ENCODE data around the gene RIT1.
"Not testable (repeated sequence)": the region's sequence is repeated elsewhere in the genome, so short reads cannot be mapped to it uniquely, and the experiment has no call there.

The RIT1 gene

DNA sequence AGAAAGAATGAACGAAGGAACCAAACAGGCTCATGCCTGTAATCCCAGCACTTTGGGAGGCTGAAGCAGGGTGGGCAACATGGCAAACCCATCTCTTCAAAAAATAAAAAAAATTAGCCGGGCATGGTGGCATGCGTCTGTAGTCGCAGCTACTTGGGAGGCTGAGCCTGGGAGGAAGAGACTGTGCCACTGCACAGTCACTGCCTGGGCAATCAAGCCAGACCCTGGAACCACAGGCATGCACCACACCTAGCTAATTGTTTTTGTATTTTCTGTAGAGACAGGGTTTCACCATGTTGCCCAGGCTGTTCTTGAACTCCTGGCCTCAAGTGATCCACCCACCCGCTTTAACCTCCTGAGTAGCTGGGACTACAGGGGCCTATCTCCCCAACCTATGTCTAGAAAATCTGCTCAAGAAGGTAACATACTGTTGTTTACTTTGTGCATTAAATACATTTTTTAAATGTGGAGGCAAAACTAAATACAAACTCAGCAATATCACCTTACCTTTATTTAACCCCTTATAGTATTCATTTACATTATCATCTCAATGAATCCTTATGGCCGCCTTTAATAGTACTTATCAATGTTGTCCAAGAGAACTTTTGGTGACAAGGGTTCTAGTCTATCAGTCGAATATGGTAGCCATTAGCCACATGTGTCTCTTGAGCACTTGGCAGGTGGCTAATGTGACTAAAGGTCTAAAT is 20.3 kb upstream of the RIT1 start:
- Histone ChIP-seq H3K27ac (replicated peaks) (no peak overlapping the region), H3K4me3 (replicated peaks; ENCODE audit: insufficient read depth, low read length) (peak overlapping the region; percentile 11; the same call in 1 of the 2 replicates), H3K27me3 (ENCODE audit: insufficient read depth, poor library complexity, severe bottlenecking) (no peaks in the 10 kb centered on the region)
- TF ChIP-seq, protein P1, sequence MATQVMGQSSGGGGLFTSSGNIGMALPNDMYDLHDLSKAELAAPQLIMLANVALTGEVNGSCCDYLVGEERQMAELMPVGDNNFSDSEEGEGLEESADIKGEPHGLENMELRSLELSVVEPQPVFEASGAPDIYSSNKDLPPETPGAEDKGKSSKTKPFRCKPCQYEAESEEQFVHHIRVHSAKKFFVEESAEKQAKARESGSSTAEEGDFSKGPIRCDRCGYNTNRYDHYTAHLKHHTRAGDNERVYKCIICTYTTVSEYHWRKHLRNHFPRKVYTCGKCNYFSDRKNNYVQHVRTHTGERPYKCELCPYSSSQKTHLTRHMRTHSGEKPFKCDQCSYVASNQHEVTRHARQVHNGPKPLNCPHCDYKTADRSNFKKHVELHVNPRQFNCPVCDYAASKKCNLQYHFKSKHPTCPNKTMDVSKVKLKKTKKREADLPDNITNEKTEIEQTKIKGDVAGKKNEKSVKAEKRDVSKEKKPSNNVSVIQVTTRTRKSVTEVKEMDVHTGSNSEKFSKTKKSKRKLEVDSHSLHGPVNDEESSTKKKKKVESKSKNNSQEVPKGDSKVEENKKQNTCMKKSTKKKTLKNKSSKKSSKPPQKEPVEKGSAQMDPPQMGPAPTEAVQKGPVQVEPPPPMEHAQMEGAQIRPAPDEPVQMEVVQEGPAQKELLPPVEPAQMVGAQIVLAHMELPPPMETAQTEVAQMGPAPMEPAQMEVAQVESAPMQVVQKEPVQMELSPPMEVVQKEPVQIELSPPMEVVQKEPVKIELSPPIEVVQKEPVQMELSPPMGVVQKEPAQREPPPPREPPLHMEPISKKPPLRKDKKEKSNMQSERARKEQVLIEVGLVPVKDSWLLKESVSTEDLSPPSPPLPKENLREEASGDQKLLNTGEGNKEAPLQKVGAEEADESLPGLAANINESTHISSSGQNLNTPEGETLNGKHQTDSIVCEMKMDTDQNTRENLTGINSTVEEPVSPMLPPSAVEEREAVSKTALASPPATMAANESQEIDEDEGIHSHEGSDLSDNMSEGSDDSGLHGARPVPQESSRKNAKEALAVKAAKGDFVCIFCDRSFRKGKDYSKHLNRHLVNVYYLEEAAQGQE (IDR thresholded peaks at IDR 0.05; ENCODE audit: insufficient replicate concordance, low read depth) = no peak
- TF ChIP-seq, protein P2, sequence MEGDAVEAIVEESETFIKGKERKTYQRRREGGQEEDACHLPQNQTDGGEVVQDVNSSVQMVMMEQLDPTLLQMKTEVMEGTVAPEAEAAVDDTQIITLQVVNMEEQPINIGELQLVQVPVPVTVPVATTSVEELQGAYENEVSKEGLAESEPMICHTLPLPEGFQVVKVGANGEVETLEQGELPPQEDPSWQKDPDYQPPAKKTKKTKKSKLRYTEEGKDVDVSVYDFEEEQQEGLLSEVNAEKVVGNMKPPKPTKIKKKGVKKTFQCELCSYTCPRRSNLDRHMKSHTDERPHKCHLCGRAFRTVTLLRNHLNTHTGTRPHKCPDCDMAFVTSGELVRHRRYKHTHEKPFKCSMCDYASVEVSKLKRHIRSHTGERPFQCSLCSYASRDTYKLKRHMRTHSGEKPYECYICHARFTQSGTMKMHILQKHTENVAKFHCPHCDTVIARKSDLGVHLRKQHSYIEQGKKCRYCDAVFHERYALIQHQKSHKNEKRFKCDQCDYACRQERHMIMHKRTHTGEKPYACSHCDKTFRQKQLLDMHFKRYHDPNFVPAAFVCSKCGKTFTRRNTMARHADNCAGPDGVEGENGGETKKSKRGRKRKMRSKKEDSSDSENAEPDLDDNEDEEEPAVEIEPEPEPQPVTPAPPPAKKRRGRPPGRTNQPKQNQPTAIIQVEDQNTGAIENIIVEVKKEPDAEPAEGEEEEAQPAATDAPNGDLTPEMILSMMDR (IDR thresholded peaks at IDR 0.05; ENCODE audit: insufficient read depth, low read length) = no peak
- no peak for TF ChIP-seq GABPA (IDR thresholded peaks at IDR 0.05; ENCODE audit: low read depth)
- no peak for TF ChIP-seq SPI1 (IDR thresholded peaks at IDR 0.05; ENCODE audit: borderline replicate concordance, low read depth)
- TF ChIP-seq POLR2AphosphoS5 (IDR thresholded peaks at IDR 0.05; ENCODE audit: low read depth) = no peak
- DNase-seq (ENCODE audit: low read depth in 1 of 2, low spot score in 1 of 2) = no peak

DNA sequence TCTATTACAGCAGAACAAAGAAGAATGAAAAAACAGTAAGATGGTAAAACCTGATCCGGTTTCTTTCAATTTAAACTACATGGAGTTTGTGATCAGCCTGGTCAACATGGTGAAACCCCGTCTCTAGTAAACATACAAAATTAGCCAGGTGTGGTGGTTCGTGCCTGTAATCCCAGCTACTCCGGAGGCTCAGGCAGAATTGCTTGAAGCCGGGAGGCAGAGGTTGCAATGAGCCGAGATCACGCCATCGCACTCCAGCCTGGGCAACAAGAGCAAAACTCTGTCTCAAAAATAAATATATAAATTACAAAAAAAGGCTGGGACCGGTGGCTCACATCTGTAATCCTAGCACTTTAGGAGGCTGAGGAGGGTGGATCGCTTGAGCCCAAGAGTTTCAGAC is 19.6 kb upstream of the RIT1 start:
- not testable (repeated sequence) for H3K27ac ChIP-seq (replicated peaks); H3K27me3 ChIP-seq (ENCODE audit: insufficient read depth, poor library complexity, severe bottlenecking); DNase-seq (ENCODE audit: low read depth in 1 of 2, low spot score in 1 of 2); H3K4me3 ChIP-seq (replicated peaks; ENCODE audit: insufficient read depth, low read length)

DNA sequence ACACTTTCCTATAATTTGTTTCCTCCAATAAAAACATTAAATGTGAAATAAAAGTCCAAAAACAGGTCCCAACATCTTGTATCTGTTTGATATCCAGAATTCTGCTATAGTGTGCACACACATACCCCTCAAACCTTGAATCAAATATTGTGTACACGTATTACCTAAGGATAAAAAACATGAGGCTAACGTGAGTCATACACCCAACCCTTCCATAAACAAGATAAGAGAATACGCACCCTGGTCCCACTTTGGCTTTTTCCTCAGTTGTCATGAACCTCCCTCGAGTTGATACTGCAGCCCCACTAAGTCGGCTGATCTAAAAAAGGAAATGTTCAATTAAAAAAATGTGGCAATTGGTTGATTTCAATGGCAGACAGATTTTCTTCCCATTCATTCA is 17.9 kb upstream of the RIT1 start:
- no peak for DNase-seq (ENCODE audit: low read depth in 1 of 2, low spot score in 1 of 2)
- H3K27ac ChIP-seq (replicated peaks) = no peak overlapping the region
- no peak overlapping the region for H3K4me3 ChIP-seq (replicated peaks; ENCODE audit: insufficient read depth, low read length)
- no peaks in the 10 kb centered on the region for H3K27me3 ChIP-seq (ENCODE audit: insufficient read depth, poor library complexity, severe bottlenecking)
- TF ChIP-seq, protein P2 (IDR thresholded peaks at IDR 0.05; ENCODE audit: insufficient read depth, low read length) = no peak
- TF ChIP-seq SPI1 (IDR thresholded peaks at IDR 0.05; ENCODE audit: borderline replicate concordance, low read depth) (no peak), GABPA (IDR thresholded peaks at IDR 0.05; ENCODE audit: low read depth) (no peak), POLR2AphosphoS5 (IDR thresholded peaks at IDR 0.05; ENCODE audit: low read depth) (no peak)
- TF ChIP-seq, protein P1 (IDR thresholded peaks at IDR 0.05; ENCODE audit: insufficient replicate concordance, low read depth) = no peak

DNA sequence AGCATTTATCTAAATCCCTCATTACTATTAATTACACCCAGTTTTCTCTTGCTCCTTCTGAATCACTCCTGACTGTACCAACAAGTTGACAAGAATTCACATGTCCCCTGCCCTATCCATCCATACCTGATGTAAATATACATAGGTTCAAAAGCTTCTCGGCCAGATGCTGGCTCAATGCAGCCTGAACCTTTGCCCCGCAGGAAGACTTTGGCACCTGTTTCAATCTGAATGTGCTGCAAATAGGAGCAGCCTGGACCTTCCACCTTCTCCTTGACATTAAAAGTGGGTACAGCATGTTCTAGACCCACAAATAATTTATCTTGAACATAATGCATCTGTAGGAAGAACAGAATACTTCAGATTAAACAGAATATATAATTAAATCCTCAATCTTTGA is 14.4 kb upstream of the RIT1 start:
- no peak for TF ChIP-seq SPI1 (IDR thresholded peaks at IDR 0.05; ENCODE audit: borderline replicate concordance, low read depth)
- TF ChIP-seq POLR2AphosphoS5 (IDR thresholded peaks at IDR 0.05; ENCODE audit: low read depth) = no peak
- TF ChIP-seq GABPA (IDR thresholded peaks at IDR 0.05; ENCODE audit: low read depth) = no peak
- TF ChIP-seq, protein P2 (IDR thresholded peaks at IDR 0.05; ENCODE audit: insufficient read depth, low read length) = no peak
- TF ChIP-seq, protein P1 (IDR thresholded peaks at IDR 0.05; ENCODE audit: insufficient replicate concordance, low read depth) = no peak
- Histone ChIP-seq H3K27ac (replicated peaks) (no peak overlapping the region), H3K27me3 (ENCODE audit: insufficient read depth, poor library complexity, severe bottlenecking) (no peaks in the 10 kb centered on the region), H3K4me3 (replicated peaks; ENCODE audit: insufficient read depth, low read length) (no peak overlapping the region)
- no peak for DNase-seq (ENCODE audit: low read depth in 1 of 2, low spot score in 1 of 2)
